ENCODE measurements around the gene OR2S2.
"Not testable (repeated sequence)": the region's sequence is repeated elsewhere in the genome, so short reads cannot be mapped to it uniquely, and the experiment has no call there.

The OR2S2 gene

GRCh38 chr9:35958104-35958837, at the start of gene OR2S2:
OR2S2 (minus strand) TSS chr9:35958154; CDS start chr9:35958098, 56 bp downstream.
- ChIA-PET CTCF (interaction anchor here (1.0 to 1.4 kb wide), 3 partner anchors 13 to 65 kb away, joined by 3 to 6 read pairs (median 3); no protein-coding TSS in a partner anchor), POLR2A (no interaction called here)
- DNase-seq (ENCODE audit: extremely low spot score), result no peak
- TF ChIP-seq FOXA1 (IDR thresholded peaks at IDR 0.05) (no peak), TARDBP (IDR thresholded peaks at IDR 0.05) (no peak), ELF4 (IDR thresholded peaks at IDR 0.05) (no peak), PKNOX1 (IDR thresholded peaks at IDR 0.05) (no peak), NFRKB (IDR thresholded peaks at IDR 0.05) (no peak)

GRCh38 chr9:36007316-36007708, 49.4 kb upstream of the OR2S2 start:
- CTCF ChIA-PET, result interaction anchor here (1.2 kb wide), 1 partner anchor 22 kb away, joined by 4 read pairs; no protein-coding TSS in a partner anchor
- POLR2A ChIA-PET, result no interaction called here
- no peak for TF ChIP-seq PKNOX1 (IDR thresholded peaks at IDR 0.05)
- no peak for TF ChIP-seq ARNT (IDR thresholded peaks at IDR 0.05)
- no peak for TF ChIP-seq TARDBP (IDR thresholded peaks at IDR 0.05)
- TF ChIP-seq SUZ12 (IDR thresholded peaks at IDR 0.05), result no peak
- TF ChIP-seq LEF1 (IDR thresholded peaks at IDR 0.05; ENCODE audit: borderline replicate concordance), result no peak
- TF ChIP-seq SP1 (IDR thresholded peaks at IDR 0.05), result no peak
- no peak for TF ChIP-seq L3MBTL2 (conservative IDR thresholded peaks at IDR 0.05)
- no peak for TF ChIP-seq FOXK2 (IDR thresholded peaks at IDR 0.05)
- no peak for TF ChIP-seq FOXA1 (IDR thresholded peaks at IDR 0.05)
- TF ChIP-seq BHLHE40 (IDR thresholded peaks at IDR 0.05; ENCODE audit: borderline replicate concordance), result no peak
- no peak for TF ChIP-seq ZNF384 (IDR thresholded peaks at IDR 0.05)
- DNase-seq (ENCODE audit: extremely low spot score), result no peak

DNA sequence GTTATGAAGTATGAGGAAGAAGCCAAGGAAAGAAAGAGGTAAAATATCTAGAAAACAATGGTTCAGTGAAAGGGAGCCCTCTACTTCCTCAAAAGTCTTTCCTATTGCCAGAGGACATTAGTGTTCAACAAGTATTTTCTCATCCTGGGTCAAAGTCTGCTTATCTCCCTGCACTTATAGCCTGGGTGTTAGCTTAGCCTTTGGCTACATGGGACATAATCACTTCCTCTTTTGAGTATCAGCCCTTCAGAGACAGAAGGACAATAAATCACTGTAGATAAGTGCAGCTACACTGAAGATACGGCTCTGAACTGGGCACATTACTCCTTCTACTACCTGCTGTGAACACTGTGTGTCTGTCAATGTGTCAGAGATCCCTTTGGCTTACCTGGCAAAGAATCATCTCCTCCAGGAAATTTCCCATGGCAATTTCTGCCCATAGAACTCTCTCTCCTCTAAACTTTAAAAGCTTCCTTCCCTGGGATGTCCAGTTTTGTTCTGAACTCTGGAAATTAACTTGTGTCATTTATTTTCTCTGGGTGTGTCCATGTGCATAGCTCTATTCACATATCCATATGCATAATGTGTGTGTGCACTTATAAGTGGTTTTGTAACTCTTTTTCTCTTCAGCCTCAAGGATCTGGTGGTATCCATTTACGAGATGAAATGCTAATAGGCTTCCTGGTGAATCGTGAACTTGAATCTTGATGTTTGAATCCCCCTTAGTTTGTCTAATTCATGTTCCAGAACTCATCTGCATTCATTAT, 48.8 kb upstream of the OR2S2 start:
- CTCF ChIA-PET, result no interaction called here
- POLR2A ChIA-PET, result no interaction called here
- TF ChIP-seq CTBP1 (IDR thresholded peaks at IDR 0.05; ENCODE audit: borderline replicate concordance) (no peak), LEF1 (IDR thresholded peaks at IDR 0.05; ENCODE audit: borderline replicate concordance) (no peak), BHLHE40 (IDR thresholded peaks at IDR 0.05; ENCODE audit: borderline replicate concordance) (no peak), ZNF384 (IDR thresholded peaks at IDR 0.05) (no peak), HDGF (IDR thresholded peaks at IDR 0.05; ENCODE audit: borderline replicate concordance) (no peak), FOXM1 (IDR thresholded peaks at IDR 0.05; ENCODE audit: borderline replicate concordance) (no peak)
- DNase-seq (ENCODE audit: extremely low spot score), result no peak

GRCh38 chr9:36005891-36006290, 47.9 kb upstream of the OR2S2 start:
- no peak for TF ChIP-seq CTBP1 (IDR thresholded peaks at IDR 0.05; ENCODE audit: borderline replicate concordance)
- TF ChIP-seq FOXA1 (IDR thresholded peaks at IDR 0.05), result no peak
- TF ChIP-seq BHLHE40 (IDR thresholded peaks at IDR 0.05; ENCODE audit: borderline replicate concordance), result no peak
- TF ChIP-seq SUZ12 (IDR thresholded peaks at IDR 0.05), result no peak
- no peak for TF ChIP-seq ARNT (IDR thresholded peaks at IDR 0.05)
- TF ChIP-seq FOXK2 (IDR thresholded peaks at IDR 0.05), result no peak
- no peak for TF ChIP-seq HDGF (IDR thresholded peaks at IDR 0.05; ENCODE audit: borderline replicate concordance)
- TF ChIP-seq TARDBP (IDR thresholded peaks at IDR 0.05), result no peak
- TF ChIP-seq ZNF384 (IDR thresholded peaks at IDR 0.05), result no peak
- TF ChIP-seq SP1 (IDR thresholded peaks at IDR 0.05), result no peak
- TF ChIP-seq ELF4 (IDR thresholded peaks at IDR 0.05), result no peak
- TF ChIP-seq LEF1 (IDR thresholded peaks at IDR 0.05; ENCODE audit: borderline replicate concordance), result no peak
- TF ChIP-seq FOXM1 (IDR thresholded peaks at IDR 0.05; ENCODE audit: borderline replicate concordance), result no peak
- TF ChIP-seq L3MBTL2 (conservative IDR thresholded peaks at IDR 0.05), result no peak
- CTCF ChIA-PET, result no interaction called here
- POLR2A ChIA-PET, result no interaction called here
- no peak for DNase-seq (ENCODE audit: extremely low spot score)

DNA sequence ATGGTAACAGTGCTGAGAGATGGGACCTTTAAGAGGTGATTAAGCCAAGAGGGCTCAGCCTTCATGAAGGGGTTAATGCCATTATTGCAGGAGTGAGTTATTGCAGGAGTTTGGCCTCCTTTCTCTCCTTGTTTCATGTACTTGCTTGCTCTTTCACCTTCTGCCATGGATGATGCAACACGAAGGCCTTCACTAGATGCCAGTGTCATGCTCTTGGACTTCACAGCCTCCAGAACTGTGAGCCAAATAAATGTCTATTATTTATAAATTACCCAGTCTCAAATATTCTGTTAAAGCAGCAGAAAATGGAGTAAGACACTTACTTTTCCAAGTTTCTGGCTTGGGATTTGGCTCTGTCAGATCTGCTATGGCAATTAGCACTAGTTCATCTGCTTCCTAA, 40.4 kb upstream of the OR2S2 start:
- ChIA-PET POLR2A (no interaction called here), CTCF (no interaction called here)
- no peak for DNase-seq (ENCODE audit: extremely low spot score)
- TF ChIP-seq TARDBP (IDR thresholded peaks at IDR 0.05) (no peak), PKNOX1 (IDR thresholded peaks at IDR 0.05) (no peak), ZNF384 (IDR thresholded peaks at IDR 0.05) (no peak), FOXA1 (IDR thresholded peaks at IDR 0.05) (no peak), HDGF (IDR thresholded peaks at IDR 0.05; ENCODE audit: borderline replicate concordance) (no peak), L3MBTL2 (conservative IDR thresholded peaks at IDR 0.05) (no peak), ARNT (IDR thresholded peaks at IDR 0.05) (no peak), SUZ12 (IDR thresholded peaks at IDR 0.05) (no peak), FOXK2 (IDR thresholded peaks at IDR 0.05) (no peak), BHLHE40 (IDR thresholded peaks at IDR 0.05; ENCODE audit: borderline replicate concordance) (no peak), ELF4 (IDR thresholded peaks at IDR 0.05) (no peak), CTBP1 (IDR thresholded peaks at IDR 0.05; ENCODE audit: borderline replicate concordance) (no peak), NFRKB (IDR thresholded peaks at IDR 0.05) (no peak), SP1 (IDR thresholded peaks at IDR 0.05) (no peak), FOXM1 (IDR thresholded peaks at IDR 0.05; ENCODE audit: borderline replicate concordance) (no peak), LEF1 (IDR thresholded peaks at IDR 0.05; ENCODE audit: borderline replicate concordance) (no peak)

- POLR2A ChIA-PET; CTCF ChIA-PET; DNase-seq (ENCODE audit: extremely low spot score): not testable (repeated sequence)
These were observed 39.1 kb upstream of the OR2S2 start for GRCh38 chr9:35997016-35997415.

Measured in HEK293T (cell line).